Kidney tubule cell (primary cell): ENCODE results near the gene PDIA5.
A peak's percentile ranks its signal among the peaks of the same experiment; 100 is the strongest.

ENCODE experiments used
- DNase-seq: peaks from one replicate; pipeline ENCODE4 v3.0.0-alpha.2; 2018; ENCODE audit warnings: low spot score

The PDIA5 gene

DNA sequence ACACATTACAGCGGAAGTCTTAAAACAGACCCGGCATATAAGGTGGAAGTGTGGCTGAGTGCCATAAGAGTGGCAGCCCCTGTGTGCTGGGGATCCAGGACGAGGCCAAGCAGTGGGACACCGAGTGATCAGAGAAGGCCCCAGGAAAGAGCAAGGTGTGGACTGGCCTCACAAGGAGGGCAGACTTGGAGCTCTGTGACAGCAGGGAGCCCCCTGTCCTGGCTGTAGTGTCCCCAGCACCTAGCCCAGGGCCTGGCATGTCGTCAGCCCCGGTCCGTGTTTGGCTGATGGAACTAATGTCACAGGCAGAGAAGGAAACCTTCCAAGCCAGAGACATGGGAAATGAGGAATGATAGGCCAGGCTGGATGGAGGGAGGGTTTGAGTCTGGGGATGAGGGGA lies 4.8 kb downstream of the PDIA5 start:
- DNase-seq, result no peak

DNA sequence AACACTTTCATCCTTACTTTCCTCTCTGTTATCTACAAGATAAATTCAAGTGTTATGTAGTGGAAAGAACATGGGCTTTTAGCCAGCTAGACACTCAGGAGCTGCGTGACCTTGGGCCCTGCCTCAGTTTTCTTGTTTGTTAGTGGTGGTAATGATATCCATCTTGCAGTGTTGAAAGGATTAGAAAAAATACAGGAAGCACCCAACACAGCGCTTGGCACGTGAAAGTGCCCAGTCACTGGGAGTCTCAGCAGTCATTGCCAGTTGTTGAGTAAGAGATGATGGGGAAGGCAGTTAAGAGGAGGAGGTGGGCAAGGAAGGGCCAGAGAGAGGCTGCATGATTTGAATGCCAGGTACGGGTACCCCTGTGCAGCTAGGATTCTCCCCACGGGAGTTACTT lies 5.3 kb downstream of the PDIA5 start:
- no peak for DNase-seq

DNA sequence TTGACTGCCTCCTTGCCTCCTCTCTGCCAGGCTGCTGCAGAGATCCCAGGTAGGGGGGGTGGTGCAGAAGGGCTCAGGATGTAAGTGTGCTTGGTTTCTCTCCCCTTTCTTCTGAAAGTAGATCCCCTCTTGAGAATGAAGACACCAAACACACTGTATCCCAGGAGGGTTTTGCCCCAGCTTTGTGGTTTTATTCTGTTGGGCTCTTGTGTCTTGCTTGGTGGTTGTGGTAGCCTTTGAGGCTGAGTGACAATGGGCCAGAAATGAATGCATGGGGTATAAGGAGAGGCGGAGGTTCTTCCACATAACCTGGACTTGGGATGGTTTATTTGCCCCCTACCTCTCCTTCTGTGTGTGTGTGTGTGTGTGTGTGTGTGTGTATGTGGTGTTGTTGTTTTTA lies 5.7 kb downstream of the PDIA5 start:
- DNase-seq, result no peak

DNA sequence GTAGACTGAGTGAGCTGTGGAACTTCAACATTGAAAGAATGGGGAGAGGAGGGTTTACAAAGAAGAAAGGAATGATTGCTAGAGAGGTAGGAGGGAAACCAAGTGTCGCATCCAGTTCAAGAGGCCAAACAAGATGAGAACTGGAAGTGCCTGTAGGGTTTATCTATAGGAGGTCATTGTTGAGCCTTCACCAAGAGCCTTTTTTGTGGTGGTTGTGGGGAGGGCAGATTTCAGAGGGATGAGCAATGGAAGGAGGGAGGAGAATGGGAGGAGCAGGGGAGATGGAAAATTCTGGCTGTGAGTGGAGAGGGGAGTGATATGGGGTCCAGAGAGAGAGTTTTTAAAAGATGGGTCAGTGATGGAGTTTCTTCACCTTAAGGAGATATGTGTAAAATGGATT lies 8.5 kb downstream of the PDIA5 start:
- no peak for DNase-seq

DNA sequence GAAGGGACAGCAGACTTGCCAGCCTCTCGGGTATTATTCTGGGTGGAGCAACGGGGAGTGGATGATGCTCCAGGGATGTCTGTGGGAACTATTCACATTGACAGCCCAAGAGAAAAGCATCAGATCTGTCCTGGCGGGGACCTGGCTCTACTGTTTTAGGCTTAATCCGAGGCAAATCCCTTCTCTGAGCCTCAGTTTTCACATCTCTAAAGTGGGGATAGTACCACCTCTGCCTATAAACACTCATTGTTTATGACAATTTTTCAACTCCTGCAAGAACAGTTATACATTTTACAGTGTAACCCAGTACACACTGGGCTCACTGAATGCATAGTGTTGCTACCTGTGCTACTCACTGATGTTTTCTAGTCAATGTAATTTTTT lies 9.3 kb downstream of the PDIA5 start:
- no peak for DNase-seq

DNA sequence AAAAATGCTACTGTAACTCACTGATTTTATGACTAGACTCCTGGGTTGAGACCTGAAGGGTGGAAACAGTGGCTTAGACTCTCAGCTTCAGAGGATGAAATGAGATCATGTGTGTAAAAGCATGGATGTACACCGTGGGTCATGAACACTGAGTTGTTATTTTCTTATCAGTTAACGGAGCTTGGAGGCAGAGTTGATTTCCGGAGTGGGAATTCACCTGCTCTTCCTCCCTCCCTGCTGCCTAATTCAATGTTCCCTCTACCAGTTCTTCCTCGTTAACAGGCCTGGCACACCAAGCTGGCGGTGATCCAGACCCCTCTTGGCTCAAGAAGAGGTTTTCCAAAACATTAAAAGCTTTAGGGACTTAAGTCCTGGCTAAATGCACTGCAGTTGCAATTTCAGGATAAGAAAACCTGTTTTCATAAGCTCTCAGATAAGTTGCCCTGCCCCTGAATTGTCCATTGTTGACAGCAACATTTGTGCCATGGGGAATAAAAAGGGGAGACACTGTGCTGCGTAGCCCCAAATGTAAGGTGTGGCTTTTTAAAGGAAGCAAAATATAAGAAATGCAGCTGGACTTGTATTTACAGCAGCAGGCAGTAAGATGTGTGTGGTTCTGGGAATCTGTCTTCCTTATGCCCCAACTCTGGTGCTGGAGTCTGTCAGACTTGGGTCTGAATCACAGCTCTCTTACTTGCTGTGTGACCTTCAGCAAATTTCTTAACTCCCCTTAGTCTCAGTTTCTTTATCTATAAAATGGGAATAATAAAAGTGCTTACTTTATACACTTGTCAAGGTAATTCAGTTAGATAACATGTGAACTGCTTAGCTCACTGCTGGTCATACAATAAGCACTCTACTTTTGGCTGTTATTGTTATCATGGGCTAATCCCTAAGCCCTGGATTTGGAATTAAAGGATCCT lies 9.9 kb downstream of the PDIA5 start:
- no peak for DNase-seq

DNA sequence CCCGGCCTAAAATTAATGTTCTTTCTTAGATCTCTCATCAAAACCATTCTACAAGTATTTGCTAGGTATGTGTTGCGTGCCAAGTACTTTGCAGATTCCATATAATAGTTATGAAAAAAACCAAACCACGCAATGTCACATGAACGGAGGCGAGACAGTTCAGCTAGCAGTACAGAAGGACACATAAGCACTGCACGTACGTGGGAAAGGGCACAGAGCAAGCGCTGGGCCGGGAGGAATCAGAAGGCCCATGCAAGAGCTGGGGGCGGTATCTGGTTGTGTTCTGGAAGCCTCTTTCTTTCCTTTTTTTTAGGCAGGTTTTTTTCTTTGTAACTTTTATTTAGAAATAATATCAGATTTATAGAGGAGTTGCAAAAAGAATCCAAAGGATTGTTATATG lies 11.3 kb downstream of the PDIA5 start:
- DNase-seq, result no peak

DNA sequence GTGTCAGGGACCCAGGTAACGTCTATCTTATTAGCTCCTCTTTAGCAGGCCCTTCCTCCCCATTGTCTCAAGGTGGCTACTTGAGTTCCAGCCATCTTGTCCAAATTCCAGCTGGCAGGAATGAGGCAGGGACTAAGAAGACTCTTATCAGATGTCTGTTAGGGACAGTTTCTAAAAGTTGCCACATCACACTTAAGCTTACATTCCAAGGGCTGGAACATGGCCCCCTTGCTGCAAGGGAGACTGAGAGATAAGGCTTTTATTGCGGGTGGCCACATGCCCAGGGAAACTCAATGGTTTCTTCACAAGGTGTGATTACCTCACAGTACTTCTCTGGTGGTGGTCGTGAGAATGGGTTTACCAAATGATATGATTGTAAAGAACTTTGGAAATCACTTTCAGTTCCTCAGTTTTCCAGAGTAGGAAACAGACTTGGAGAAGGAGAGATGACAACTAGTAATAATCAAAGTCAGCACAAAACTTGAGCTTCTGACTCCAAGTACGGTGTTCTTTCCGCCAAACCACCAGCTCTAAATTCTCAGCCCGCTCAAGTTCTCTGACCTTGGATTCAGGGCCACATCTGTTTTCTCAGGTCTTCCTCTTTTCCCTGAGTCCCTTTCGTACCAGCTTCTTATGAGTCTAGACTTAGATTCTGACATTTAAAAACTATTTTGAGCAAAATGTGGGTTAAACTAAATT lies 14.2 kb downstream of the PDIA5 start:
- no peak for DNase-seq

DNA sequence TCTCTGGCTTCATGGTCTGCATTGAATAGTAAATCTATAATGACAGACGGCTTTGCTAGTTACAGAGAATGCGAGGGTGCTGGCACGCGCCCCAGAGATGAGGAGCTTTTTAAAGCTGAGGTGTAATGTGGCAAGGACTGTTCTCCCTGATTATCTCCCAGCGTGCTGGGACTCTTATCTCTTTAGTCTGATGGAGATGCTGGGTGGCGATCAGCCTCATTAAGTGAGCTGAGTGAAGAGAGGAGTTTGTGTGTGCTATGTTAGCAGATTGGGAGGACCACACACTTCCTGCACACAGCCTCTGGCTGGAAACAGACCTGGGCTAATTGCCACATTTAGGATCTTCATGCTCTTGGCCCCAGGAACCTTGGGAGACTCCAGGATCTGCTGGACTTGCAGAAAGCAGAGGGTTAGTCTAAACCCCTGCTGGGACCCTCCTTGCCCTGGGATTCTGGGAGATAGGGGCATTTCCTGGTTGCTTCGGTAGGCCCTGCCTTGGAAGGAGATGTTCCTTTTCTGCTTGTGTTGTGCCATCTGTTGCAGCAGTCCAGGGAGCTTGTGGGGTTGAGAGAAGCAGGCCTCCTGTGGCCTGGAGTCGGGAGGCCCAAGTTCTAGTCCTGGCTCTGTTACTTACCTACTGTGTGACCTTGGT lies 15.0 kb downstream of the PDIA5 start:
- no peak for DNase-seq

DNA sequence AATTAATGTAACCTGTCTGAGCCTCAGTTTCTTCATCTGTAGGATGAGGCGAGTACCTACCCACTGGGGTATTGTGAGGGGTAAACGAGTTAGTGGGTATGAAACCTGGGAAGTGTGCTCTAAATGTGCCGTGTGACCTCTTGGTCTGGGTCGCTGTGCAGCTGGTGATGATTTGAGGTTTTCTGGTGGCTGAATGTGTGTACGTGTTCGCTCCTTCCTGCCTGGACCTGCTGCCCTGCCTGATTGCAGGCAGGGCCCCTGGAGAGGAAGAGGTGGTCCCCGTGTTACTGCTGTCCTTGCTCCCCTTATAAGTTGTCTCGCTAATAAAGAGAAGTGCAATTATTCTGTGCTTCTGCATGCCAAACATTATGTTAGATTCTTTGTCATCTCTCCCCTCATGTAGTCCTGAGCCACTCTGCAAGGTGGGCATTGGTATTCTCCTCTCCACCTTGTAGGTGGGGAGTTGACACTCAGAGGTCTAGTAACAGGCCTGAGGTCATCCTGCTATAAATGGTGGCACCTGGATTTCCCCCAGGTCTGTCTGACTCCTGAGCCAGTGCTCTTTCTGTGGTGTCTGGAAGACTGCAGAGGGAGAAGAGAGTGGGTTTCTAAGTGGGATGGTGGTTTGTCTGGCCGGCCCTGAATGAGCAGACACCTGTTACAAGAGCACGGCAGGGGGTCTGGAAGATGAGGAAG lies 15.7 kb downstream of the PDIA5 start:
- DNase-seq, result no peak

DNA sequence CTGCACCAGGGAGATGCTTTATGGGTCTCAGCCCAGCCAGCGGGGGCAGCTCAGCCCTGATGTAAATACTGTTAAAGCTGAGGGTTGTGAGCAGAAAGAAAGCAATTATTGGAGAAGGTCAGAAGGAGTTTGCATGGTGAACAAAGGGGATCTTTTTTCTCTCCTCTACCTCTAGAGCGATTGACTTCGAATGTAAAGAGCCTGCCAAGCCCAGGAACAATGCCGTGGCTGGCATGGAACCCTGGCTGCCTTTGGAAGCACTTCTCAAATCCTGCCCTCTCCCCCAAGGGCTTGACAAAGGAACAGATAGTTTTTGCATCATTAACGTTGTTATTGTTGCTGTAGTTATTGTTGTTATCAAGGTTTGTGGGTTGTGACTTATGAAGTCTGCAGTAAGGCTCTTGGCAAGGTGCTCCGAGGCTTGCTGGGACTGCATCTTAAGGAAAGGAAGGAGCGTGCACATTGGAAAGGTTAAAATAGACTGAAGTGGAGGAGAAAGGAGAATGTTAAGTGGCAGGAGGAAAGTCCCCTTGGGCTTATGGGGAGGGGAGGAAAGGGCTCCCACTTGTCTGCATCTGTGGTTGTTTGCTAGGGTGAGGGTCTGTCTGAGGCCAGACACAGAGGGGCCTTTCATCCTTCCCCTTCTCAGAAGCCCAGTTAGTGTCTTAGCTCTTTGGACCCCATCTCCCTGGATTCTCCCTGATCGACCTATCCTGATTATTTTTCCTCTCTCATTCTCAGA lies 16.7 kb downstream of the PDIA5 start:
- no peak for DNase-seq

DNA sequence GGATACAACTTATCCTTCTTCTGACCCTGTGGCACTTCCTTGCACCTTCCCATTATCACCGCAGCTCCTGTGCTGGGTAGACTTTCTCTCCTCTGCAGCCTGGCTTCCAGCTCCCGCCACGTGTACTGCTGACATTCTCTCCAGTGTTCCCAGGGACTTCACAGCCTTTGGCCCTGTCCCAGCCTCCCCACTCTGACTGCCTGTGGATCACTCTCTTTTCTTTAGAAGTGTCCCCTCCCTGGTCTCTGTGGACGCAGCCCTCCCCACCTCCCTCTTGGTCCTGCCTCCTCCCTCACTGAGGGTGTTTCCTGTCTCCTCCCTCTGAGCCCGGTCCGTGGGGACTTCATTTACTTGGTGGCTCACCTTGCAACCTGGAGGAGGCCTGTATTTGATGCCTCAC lies 17.4 kb downstream of the PDIA5 start:
- DNase-seq, result no peak

DNA sequence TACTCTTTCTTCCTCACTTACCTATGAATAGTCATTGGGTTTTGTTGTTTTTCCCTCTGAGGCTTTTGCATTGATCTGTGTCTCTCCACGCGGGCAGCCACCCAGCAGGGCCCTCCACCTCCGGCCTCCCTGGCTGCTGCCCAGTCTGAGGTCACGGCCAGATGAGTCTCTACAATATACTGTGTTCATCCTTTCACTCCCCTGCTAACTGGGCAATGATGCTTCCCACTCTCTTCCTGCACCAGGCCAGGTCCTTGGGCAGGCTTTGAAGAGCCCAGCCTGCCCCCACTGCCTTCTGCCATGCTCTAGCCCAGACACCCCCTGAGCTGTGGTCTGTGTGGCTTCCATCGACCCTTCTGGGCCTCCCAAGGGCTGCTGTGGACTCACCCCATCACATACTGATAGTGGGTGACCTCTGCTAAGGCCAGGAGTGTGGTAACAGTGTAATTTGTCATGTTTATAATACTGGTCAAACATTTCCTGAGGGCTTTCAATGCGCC lies 18.0 kb downstream of the PDIA5 start:
- peak; percentile 55 for DNase-seq

DNA sequence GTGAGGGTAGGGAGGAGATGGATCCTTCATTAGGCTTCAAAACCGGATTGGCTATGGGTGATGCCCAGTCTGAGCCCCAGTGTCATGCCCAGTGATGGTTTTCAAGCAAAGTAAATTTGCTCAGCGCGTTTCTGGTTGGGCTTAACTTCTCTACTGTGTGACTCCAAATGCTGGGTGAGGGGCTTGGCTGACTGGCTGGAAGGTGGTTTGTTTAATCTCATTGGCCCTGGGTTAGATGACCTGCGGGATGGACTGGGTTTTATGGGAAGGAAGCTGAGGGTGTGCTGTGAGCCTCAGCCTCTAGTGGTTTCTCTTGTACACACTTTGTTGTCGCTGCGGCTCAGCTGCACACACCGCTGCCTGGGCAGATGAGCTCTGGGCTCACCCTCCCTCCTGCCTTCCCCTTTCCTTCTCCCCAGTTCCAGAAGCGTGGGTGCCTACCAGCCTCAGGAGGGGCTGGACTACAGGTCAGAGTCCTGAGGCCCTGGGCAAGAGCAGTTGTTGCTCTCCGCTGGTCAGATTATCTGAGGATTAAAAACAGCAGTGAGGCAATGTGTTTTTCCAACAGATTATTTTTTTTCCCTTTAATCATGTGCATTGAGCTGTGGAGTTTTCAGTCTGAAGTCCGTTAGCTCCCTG lies 18.6 kb downstream of the PDIA5 start:
- no peak for DNase-seq

DNA sequence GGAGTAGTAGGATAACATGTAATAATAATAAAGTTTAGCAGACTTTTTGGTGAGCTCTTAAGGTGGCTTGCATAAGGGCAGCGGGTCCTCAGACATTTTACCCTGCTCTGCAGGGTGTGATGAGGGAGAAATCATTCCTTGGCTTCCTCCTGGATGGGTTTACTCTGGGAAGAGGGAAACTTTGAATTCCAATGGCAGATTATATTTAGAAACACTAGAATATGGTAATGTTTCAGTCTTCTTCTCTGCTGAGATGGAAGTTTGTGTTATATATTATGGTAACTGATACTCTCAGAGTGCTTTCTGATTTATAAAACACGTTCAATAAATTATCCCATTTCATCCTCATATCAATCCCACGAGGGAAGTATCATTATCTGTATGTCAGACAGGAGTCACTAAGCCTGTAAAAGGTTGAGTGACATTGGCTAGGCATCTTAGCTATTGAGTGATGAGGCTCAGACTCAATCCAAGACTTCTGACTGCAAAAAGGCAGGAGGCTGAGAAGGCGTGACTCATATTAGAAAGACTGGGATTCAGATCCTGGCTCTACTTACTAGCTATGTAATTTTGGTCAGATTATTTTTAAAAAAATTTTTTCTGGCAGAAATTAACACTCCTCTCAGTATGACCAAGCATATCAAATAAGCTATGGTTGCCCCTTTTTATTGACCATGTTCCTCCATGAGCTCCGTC lies 19.3 kb downstream of the PDIA5 start:
- DNase-seq, result peak; percentile 38

DNA sequence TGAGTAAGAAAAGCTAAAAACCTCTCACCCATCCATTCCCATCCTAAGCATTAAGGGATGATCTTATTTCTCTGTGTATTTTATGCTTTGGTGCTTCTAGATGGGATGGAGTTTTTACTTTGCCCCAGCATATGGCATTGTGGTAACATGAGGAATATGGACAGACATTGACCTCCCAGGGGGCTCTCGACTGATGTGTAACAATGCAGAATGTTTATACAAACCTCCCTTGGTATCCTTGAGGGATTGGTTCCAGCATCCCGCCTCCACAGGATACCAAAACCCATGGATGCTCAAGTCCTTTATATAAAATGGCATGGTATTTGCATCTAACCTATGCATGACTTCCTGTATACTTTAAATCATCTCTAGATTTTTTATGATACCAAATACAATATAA lies 21.6 kb downstream of the PDIA5 start:
- DNase-seq, result no peak

DNA sequence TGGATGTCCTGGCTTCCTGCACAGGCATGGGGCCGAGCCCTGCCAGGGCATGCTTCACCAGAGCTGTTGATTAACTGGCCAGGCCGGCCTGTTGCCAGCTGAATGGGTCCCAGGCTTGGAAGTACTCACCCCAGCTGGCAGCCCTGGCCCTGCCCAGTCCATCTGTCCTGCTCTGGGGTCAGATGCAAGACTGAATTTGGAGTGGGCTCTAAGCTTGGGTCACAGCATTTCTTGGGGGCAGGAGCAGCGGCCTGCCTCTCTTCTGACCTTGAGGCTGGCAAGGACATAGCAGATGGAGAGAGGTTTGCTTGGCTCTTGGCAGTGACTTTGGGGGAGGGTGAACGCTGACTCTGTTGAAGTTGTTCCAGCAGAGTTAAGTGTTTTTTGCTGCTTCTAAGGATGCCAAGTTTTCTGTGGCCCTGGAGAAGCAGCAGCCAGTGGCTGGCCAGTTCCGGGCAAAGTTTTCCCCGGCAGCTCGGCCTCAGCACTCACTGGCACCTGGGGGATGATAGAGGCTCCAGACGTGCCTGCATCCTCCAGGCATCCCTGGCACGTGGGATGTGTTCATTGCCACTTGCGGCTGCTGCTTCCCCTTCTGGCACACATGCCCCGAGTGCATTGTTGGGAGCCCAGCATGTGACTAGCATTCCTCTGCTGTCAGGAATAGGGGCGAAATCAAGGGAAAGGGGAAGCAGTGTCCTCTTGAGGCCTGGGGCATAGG lies 22.9 kb downstream of the PDIA5 start:
- DNase-seq, result peak; percentile 66

DNA sequence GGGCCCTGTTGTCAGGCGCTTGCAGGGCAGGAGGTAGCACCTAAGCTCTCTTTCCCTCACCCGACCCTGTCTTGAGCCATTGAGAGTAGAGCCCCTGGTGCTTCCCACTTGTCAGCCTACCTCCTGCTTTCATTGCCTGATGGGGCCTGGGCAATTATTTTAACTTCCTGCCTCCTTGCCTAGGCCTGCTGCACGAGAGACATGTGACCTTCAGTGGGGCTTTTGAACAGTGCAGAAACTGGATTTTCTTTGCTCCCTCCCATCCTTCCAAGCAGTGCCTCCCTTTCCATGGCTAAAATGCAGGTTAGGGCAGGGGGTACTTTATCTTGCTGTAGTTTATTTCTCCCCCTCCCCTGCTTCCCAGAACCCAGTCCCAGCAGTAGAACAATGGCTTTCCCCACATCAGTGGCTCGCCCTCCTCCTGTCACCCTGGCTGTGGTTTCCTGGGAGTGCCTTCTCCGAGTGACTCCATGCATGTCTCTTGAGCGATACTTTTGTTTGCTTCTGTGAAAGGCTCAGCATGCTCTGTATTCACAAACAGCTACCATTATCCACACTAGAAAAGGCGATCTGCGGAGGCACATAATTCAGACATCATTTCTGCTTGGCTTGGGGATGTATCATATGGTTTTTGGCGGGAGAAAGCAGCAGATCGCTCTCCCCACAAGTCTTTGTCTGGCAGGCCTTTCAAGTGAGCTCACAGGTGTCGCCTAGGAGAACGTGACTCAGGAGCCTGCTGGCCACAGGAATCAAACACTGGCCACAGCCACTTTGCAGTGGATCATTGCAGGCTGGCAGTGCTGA lies 24.1 kb downstream of the PDIA5 start:
- DNase-seq, result peak; percentile 68

DNA sequence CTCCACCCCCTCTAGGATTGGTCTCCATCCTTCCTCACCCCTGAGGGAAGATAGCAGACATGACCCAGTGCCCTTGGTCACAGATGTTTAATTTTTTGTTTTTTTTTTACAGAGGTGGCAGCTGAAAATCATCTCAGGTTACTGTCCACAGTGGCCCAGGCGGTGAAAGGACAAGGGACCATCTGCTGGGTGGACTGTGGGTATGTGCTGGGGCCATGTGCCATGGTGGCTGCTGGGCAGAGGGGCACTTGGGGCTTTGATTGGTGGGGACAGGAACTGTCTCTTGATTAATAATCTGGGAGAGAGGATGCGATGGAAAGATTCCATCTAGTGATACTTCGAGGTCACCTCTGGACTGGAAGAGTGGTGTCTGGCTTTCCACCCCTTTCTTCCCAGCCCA lies 25.4 kb downstream of the PDIA5 start:
- DNase-seq, result no peak
